ENCODE results near the gene DUS3L.

DUS3L gene

DNA sequence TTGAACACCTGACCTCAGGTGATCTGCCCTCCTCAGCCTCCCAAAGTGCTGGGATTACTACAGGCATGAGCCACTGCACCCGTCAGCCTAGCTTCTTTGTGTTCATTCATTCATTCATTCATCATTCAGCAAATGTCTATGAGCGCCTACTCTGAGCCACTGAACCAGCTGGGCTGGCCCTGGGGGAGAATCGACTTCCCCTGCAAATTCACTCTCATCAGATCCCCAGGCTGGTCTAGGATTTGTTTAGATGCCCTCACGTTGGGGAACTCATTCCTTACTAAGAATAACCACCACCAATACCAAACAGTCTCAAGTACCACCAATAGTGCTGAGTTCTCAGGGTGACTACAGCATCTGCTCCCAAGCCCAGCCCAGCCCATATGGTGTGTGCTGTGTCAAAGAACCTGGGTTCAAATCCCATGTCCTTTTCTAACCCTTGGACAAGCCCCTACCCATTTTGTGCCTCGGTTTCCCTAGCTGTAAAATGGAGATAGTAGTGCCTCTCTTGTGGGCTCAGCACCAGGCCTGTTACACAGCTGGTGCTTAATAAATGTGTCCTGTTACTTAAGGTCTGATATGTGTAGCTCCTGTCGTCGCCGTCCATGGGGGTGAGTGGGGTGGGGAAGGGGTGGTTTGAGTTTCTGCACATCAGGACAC lies 30.7 kb upstream of the DUS3L start:
- no peak for DNase-seq

GRCh38 chr19:5820785-5821184 lies 29.8 kb upstream of the DUS3L start:
- no peak for DNase-seq

GRCh38 chr19:5818594-5818993 lies 27.6 kb upstream of the DUS3L start:
- no peak for DNase-seq

DNA sequence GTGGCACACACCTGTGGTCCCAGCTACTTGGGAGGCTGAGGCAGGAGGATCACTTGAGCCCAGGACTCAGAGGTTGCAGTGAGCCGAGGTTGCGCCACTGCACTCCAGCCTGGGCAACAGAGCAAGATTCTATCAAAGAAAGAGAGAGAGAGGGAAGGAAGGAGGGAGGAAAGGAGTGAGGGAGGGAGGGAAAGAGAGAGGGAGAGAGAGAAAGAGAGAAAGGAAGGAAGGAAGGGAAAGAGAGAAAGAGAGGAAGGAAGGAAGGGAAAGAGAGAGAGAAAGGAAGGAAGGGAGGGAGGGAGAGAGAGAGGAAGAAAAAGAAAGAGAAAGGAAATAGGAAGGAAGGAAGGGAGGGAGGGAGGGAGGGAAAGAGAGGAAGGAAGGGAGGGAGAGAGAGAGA lies 26.3 kb upstream of the DUS3L start:
- DNase-seq: no peak

DNA sequence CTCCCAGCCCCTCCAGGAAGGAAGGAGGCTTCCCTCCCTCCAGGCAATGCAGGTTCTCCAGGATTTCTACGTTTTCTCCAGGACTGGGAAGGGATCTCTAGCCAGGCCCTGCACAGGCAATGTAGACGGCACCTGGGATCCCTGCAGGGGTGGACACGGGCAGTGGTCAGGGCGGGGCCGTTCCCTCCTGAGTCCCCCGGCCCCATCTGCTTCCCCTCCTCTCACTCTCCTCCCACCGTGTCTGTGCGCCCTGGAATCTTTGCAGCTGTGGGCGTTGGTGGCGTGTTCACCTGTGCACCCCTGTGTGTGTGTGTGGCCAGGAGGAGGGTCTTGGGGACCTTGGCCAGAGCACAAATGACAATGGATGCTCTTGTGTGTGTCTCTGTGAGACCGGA lies 23.9 kb upstream of the DUS3L start:
- no peak for DNase-seq

- DNase-seq: no peak
Observed at GRCh38 chr19:5814123-5814851, 23.3 kb upstream of the DUS3L start.

GRCh38 chr19:5811117-5811516 lies 20.2 kb upstream of the DUS3L start:
- DNase-seq: no peak

- DNase-seq: no peak
Observed at GRCh38 chr19:5809469-5809868, 18.5 kb upstream of the DUS3L start.

DNA sequence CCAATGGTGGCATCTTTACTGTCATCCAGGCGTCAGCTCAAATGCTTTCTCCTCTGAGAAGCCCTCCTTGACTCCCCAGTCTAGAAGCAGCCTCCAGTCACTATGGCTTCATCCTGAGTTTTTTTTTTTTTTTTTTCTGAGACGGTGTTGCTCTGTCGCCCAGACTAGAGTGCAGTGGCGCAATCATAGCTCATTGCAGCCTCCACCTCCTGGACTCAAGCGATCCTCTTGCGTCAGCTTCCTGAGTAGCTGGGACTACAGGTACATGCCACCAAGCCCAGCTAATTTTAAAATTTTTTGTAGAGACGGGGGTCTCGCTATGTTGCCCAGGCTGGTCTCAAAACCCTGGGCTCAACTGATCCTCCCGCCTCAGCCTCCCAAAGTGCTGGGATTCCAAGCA lies 18.1 kb upstream of the DUS3L start:
- peak; percentile 8 for DNase-seq

GRCh38 chr19:5808120-5808816 lies 17.3 kb upstream of the DUS3L start:
- DNase-seq: no peak

- no peak for DNase-seq
Observed at GRCh38 chr19:5806905-5807304, 15.9 kb upstream of the DUS3L start.

GRCh38 chr19:5806133-5806489 lies 15.1 kb upstream of the DUS3L start:
- no peak for DNase-seq

- DNase-seq: no peak
Observed at GRCh38 chr19:5805462-5806132, 14.6 kb upstream of the DUS3L start.

GRCh38 chr19:5804516-5805461 lies 13.8 kb upstream of the DUS3L start, which contains the start of gene NRTN:
NRTN (plus strand) TSS chr19:5805067; CDS start chr19:5824166, 19,099 bp downstream.
- DNase-seq: no peak

- peak; percentile 76 for DNase-seq
Observed at GRCh38 chr19:5803752-5804515, 13.0 kb upstream of the DUS3L start.

DNA sequence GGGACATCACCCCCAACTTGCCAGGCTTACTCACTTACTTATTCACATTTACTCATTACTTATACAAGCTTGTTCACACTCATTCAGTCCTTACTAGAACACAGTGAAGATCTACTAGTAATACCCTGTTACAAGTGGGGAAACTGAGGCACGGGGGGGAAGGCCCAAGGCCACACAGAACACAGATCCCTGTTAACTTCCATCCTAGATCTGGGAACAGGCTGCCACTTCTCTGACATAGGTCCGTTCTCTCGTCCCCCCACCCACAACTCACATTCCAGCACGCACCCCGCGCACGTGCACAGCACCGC lies 12.4 kb upstream of the DUS3L start:
- DNase-seq: no peak

GRCh38 chr19:5801796-5802619 lies 11.0 kb upstream of the DUS3L start:
- no peak for DNase-seq

DNA sequence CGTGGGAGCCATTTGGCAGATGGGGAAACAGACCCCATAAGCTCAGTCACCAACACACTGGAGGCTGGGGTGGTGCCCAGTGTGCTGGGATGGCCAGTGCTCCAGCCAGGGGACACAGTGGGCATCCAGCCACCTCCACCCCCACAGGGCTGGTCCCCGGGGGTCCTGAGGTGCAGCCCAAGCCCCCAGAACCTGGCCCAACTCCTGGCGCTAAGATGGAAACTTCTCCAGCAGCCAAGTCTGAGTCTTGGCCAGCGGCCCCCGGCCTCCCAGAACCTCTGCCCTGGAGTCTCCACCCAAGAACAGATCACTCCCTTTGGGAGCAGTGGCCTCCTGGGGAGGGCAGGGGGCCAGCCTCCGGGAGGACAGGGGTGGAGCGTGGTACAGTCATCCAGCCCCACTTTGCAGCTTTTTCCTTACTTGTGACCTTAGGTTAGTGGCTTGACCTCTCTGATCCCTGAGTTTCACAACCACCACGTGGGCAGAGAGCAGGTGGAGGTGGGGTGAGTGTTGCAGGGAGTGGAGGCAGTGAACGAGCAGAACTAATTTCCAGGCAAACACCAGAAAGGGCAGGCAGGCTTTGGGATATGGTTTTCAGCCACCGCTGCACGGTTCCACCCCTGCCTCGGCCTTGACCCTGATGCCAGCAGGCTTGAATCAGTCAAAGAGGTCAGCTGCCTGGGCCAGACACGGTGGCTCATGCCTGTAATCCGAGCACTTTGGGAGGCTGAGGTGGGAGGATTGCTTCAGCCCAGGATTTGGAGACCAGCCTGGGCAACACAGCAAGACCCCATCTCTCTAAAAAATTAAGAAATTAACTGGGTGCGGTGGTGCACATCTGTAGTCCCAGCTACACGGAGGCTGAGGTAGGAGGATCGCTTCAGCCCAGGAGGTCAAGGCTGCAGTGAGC lies 9.7 kb upstream of the DUS3L start:
- DNase-seq: no peak

All from GF-D8 (cell line).